GM18498 (cell line): ENCODE results near the gene UBE2C.
"Not testable (repeated sequence)": the region's sequence is repeated elsewhere in the genome, so short reads cannot be mapped to it uniquely, and the experiment has no call there.

ENCODE experiments used
- ATAC-seq: cut with Tn5 transposase; IDR thresholded peaks from one replicate; pipeline ENCODE4 v1.9.1; 2021; ENCODE audit warnings: mild to moderate bottlenecking, moderate library complexity; ENCODE audit not compliant: unreplicated experiment

UBE2C gene

GRCh38 chr20:45797510-45797909 lies 14.9 kb upstream of the UBE2C start:
- ATAC-seq = not testable (repeated sequence)

DNA sequence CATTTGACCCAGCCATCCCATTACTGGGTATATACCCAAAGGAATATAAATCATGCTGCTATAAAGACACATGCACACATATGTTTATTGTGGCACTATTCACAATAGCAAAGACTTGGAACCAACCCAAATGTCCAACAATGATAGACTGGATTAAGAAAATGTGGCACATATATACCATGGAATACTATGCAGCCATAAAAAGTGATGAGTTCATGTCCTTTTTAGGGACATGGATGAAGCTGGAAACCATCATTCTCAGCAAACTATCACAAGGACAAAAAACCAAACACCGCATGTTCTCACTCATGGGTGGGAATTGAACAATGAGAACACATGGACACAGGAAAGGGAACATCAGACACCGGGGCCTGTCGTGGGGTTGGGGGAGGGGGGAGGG lies 14.5 kb upstream of the UBE2C start:
- ATAC-seq = not testable (repeated sequence)

DNA sequence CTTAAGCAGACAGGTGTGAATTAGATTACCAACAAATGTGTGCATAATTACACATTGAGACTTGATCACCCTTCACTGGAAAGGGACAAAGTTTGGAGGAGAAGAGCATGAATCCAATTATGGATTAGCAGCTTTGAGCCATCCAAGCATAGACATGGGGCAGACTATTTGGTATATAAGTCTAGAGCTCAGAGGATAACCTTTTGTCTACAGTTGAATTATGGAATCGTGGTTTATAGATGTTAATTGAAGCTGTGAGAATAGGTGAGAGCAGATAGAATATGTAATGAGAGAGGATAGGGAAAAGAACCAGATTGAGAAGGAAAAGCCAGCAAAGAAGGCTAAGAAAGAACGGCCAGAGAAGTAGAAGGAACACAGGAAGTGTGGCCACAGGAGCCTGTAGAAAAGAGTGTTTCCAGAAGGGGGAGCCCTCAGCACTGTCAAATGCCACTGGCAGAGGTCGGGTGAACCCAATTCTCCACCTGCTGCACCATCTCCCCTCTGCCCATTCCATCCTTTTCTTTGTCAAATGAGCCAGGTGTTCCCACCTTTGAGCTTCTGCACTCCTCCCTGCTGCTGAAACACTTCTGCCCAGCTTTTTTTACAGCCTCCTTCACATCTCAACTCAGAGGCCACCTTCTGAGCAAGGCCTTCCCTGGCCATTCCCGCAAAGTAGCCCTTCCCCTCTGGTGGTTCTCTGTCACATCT lies 13.4 kb upstream of the UBE2C start:
- no peak for ATAC-seq

GRCh38 chr20:45801851-45802250 lies 10.6 kb upstream of the UBE2C start:
- no peak for ATAC-seq

GRCh38 chr20:45810191-45810970 lies 2.1 kb upstream of the UBE2C start:
- ATAC-seq = no peak

- ATAC-seq = no peak
These were observed 529 bp downstream of the UBE2C start for GRCh38 chr20:45813006-45813340.

GRCh38 chr20:45813489-45813888 lies 1.0 kb downstream of the UBE2C start:
- ATAC-seq = no peak

DNA sequence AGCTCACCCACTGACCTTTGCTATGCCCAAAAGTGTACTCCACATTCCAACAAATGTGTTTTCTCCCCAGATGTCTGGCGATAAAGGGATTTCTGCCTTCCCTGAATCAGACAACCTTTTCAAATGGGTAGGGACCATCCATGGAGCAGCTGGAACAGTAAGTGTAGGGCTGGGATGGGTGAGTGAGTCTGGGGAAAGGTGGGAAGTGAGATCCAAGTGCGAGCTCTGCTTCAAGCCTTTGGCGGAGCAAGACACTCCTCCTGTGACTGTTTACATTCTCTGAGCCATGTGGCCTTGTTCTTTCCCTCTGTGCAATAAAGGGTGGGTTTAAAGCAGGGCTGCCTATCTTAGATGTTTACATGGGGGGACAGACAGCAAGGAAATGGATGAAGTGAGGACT lies 1.9 kb downstream of the UBE2C start:
- ATAC-seq = no peak

GRCh38 chr20:45816951-45817350 lies 4.5 kb downstream of the UBE2C start:
- ATAC-seq = no peak

- no peak for ATAC-seq
These were observed 5.1 kb downstream of the UBE2C start for GRCh38 chr20:45817376-45818194.

DNA sequence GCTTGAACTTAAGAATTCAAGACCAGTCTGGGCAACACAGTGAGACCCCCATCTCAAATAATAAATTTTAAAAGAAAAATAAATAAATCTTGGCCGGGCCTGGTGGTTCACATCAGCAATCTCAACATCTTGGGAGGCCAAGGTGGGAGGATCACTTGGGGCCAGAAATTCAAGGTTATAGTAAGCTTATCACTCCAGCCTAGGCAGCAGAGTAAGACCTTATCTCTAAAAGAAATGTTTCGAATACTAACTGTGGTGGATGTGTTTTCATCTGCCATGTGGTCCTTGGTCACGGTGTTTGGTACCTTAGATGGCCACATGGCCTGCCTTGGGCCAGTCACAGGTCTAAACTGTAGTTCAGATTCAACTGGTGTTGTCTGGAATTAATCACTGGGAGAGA lies 5.8 kb downstream of the UBE2C start:
- ATAC-seq = no peak

DNA sequence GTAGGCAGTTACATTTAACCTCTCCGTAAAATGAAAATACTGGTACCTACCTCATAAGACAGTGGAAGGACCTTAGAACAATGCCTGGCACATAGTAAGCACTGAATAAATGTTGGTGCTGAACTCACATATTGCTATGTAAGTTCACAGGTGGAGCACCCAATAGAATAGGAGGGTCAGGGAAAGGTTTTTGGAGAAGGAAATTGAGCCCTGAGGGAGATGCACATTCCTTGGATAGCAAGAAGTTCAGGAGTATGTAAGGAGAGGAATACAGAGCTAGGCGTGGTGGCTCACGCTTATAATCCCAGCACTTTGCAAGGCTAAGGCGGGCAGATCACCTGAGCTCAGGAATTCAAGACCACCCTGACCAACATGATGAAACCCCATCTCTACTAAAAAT lies 7.0 kb downstream of the UBE2C start:
- no peak for ATAC-seq

- ATAC-seq = no peak
These were observed 9.5 kb downstream of the UBE2C start for GRCh38 chr20:45821947-45822346.

DNA sequence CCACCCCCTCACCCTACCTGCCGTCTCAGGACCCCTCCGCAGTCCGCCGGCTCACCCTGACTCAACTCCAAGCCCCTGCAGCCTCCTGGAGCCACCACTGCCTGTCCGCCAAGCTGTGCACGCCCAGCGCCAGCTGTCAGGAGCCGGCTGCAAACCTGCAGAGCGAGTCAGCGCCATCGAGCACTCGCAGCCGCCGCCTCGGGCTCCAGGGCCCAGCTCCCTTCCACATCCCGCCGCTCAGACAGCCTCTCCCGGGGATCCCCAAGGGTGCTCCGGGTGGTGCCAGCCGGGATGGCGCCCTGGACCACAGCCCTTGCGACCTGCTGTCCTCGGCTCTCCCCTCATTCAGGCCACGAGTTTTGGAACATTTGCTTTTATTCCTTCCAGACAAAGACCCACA lies 10.4 kb downstream of the UBE2C start:
- no peak for ATAC-seq

- no peak for ATAC-seq
These were observed 11.7 kb downstream of the UBE2C start for GRCh38 chr20:45823949-45824835.

GRCh38 chr20:45826381-45827019 lies 14.1 kb downstream of the UBE2C start:
- ATAC-seq = no peak

GRCh38 chr20:45827030-45827652 lies 14.7 kb downstream of the UBE2C start, which contains the start of gene TNNC2:
TSS of gene TNNC2 (minus strand) at chr20:45827312. CDS start at chr20:45827248, 64 bp downstream.
- no peak for ATAC-seq

GRCh38 chr20:45827712-45828111 lies 15.3 kb downstream of the UBE2C start:
- no peak for ATAC-seq

GRCh38 chr20:45828589-45828988 lies 16.1 kb downstream of the UBE2C start:
- no peak for ATAC-seq

DNA sequence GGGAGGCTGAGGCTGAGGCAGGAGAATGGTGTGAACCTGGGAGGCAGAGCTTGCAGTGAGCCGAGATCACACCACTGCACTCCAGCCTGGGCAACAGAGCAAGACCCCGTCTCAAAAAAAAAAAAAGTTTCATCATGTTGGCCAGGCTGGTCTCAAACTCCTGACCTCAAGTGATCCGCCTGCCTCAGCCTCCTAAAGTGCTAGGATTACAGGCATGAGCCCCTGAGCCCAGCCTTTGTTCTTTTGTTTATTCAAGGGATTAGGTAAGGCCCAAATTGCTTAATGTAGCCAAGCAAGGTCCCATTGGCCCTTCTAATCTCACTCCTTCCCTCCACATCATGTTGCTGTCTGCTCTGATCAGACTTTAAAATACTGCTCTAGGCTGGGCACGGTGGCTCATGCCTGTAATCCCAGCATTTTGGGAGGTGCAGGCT lies 17.2 kb downstream of the UBE2C start:
- not testable (repeated sequence) for ATAC-seq
